Stimulated activated effector memory CD8-positive, alpha-beta T cell treated with anti-CD3 and anti-CD28 coated beads, Interleukin-12 subunit alpha, Interleukin-12 subunit beta, amount 100 ng/mL, for 72 hours (primary cell): ENCODE data around the gene CCNL2.

Experiments used
- ATAC-seq: fragments of 150-1000 bp; cut with Tn5 transposase; 2 replicates; pipeline ENCODE4 v1.10.0; 2021
- DNase-seq, 2 donors: peaks; one replicate each; pipeline ENCODE4 v3.0.0; 2021 to 2022; ENCODE audit warnings: low spot score in 2 of 2
- H3K27ac Mint-ChIP-seq: one replicate; pipeline ENCODE4 v1.8.0; 2022; ENCODE audit warnings: mild to moderate bottlenecking, mixed read lengths
- H3K36me3 Mint-ChIP-seq: one replicate; pipeline ENCODE4 v1.8.0; 2022; ENCODE audit warnings: mild to moderate bottlenecking, mixed read lengths
- H3K4me1 Mint-ChIP-seq: one replicate; pipeline ENCODE4 v1.8.0; 2022; ENCODE audit warnings: mixed read lengths
- H3K4me3 Mint-ChIP-seq: one replicate; pipeline ENCODE4 v1.8.0; 2022; ENCODE audit warnings: mild to moderate bottlenecking, mixed read lengths
- H3K9me3 Mint-ChIP-seq: one replicate; pipeline ENCODE4 v1.8.0; 2022; ENCODE audit warnings: mixed read lengths

The CCNL2 gene

DNA sequence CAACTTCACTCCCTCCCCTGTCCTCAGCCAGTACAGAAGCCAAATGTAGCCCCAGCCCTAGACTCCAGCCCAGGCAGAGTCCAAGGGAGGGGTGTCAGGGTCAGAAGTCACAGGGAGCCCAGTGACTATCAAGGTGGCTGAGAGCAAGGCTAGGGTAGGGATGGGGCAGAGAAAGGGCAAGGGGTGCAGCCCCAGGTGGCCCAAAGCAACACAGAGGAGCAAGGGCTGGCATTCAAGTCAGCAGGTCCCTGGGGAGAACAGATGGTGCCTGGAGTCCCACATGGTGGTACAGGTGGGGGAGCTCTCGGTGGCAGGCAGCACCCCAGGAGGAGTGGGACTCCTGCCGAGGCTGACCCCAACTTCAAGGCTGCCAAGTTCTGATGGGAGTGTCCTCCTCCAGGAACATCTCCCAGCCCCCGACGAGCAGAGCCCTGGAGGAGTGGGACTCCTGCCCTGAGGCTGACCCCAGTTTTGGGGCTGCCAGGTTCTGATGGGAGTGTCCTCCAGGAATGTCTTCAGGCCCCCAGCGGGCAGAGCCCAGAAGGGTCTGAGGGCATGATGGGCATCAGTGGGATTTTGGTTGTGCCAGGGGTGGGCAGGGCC lies 46.2 kb downstream of the CCNL2 start:
- ATAC-seq, result no peak
- Mint-ChIP-seq H3K4me1 (peaks cover 7% of the 10 kb centered on the region), H3K9me3 (no peaks in the 10 kb centered on the region), H3K4me3 (peak overlapping the region; percentile 61), H3K36me3 (no peaks in the 10 kb centered on the region), H3K27ac (no peak overlapping the region)
- no peak for DNase-seq

DNA sequence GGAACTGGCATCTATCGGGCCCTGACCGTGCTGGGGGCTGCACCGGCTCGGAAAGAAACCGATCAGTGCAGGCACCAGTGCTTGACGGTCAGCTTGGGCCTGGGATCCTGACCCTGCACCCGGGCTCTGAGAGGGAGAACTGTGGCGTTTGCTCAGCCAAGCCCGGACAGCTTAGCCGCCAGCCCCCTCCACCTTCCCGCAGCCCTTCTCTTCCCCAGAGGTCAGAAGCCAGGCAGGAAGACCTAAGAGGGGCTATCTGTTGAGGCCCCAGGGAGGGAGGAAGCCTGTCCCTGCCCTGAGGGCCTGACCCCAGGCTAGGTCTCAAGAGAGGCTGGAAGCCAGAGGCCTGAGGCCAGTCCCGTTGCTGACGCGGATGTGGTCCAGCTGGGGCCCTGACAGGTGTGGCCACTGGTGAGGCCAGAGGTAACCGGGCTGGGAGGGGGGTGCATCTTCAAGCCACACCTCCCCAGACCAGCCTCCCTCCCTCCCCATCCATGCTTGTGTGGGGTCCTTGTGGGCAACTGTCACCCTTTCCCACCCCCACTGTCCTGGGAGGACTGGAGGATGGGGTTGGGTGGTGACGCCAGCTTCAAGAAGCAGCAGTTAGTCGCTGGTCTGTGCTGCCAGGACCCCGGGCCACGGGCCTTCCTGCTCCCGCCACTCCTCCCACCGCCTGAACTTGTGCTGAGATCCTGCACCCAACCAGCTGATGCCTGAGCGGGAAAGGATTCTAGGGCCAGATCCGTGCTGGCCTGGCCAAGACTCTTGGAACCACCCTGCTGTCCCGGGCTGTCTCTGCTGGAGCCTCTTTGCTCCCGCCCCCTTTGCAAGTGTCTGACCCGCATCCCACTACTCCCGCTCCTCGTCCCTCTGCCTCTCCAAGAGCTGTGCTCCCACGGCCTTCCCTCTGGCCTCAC lies 47.4 kb downstream of the CCNL2 start:
- Mint-ChIP-seq H3K9me3 (no peaks in the 10 kb centered on the region), H3K4me1 (peaks cover 17% of the 10 kb centered on the region), H3K36me3 (no peaks in the 10 kb centered on the region), H3K4me3 (peak overlapping the region; percentile 61), H3K27ac (peak overlapping the region; percentile 29)
- ATAC-seq, result no peak
- DNase-seq, result no peak

DNA sequence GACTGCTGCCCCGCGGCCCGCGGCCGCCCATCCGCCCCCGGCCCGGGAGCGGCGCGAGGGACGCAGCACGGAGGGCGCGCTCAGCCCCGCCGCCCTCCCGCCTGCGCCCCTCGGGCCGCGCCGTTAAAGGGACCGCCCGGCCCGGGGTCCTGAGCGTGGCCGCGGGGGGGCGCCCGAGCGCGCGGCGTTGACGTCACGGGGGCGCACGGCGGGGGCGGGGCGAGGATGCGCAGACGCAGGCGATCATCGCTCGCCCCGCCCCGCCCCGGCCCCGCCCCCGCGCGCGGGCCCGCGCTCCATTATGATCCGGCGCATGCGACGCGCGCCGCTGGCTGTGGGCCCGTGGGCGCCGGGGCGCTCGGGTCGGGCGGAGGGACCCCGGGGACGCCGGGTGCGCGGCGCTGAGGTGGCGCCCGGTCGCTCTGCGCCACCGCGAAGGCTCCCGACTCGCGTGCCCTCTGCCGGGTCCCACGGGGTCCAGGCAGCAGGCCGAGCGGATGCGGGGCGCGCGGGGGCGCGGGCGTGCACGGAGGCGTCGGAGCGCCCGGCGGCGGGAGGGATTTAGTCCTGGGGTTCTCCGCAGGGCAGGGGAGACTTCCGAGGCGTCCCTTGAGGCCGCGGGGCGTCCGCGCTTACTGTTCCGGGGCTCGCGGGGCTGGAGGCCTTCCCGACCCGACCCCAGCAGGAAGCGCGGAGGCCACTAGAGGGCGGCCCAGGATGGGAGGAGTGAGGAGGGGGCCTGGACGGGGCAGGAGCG lies 49.7 kb downstream of the CCNL2 start, which contains the start of gene DVL1:
Gene DVL1 (minus strand): TSS at position 163 of the 757 bp plus-strand sequence. CDS start 353 bp downstream, outside the sequence.
- ATAC-seq (peak; percentile 79), DNase-seq (peak; percentile 84 to 85)
- peak within 1 kb of the TSS; percentile 71 for H3K4me3 Mint-ChIP-seq
- H3K27ac Mint-ChIP-seq, result no peak within 1 kb of the TSS
- H3K36me3 Mint-ChIP-seq, result no peaks in the 10 kb centered on the region
- H3K9me3 Mint-ChIP-seq, result no peaks in the 10 kb centered on the region
- peaks cover 24% of the 10 kb centered on the region for H3K4me1 Mint-ChIP-seq

DNA sequence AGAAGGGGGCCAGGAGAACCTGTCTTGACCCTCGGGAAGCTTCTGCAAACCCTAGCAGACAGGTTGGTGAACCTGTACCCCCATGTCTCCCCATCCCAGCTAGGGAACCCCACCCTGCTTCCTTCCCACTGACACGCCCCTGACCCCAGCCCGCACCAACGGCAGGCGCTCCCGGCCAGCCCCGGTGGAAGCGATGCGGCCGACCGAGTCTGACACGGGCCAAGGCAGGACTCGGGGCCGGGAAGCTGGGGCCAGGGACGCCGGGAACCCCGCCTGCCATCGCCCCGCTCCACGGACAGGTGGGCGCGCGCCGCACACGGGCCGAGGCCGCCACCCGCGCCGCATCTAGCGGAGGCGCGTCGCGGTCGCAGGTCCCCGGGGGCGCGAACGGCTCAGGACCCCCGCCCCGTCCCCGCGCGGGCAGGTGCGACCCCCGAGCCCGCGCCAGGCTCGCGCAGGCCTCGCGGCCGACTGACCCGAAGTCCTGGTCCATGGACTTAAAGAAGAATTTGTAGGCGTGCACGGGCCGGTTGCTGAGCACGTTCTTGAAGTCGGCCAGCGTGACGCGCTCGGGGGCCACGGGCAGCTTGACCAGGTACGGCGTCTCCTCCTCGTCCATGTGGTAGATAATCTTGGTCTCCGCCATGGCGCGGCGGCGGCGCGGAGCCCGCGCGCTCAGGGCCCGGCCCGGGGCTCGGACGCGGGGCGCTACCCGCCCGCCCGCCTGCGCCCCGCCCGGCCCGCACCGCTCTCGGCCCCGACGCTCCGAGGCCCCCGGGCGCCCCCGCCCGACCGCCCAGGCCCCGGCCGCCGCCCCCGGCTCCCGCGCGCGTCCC lies 50.5 kb downstream of the CCNL2 start:
- Mint-ChIP-seq H3K36me3 (no peaks in the 10 kb centered on the region), H3K4me3 (peak overlapping the region; percentile 71), H3K9me3 (no peaks in the 10 kb centered on the region), H3K27ac (no peak overlapping the region), H3K4me1 (peaks cover 24% of the 10 kb centered on the region)
- no peak for DNase-seq
- peak; percentile 47 for ATAC-seq

DNA sequence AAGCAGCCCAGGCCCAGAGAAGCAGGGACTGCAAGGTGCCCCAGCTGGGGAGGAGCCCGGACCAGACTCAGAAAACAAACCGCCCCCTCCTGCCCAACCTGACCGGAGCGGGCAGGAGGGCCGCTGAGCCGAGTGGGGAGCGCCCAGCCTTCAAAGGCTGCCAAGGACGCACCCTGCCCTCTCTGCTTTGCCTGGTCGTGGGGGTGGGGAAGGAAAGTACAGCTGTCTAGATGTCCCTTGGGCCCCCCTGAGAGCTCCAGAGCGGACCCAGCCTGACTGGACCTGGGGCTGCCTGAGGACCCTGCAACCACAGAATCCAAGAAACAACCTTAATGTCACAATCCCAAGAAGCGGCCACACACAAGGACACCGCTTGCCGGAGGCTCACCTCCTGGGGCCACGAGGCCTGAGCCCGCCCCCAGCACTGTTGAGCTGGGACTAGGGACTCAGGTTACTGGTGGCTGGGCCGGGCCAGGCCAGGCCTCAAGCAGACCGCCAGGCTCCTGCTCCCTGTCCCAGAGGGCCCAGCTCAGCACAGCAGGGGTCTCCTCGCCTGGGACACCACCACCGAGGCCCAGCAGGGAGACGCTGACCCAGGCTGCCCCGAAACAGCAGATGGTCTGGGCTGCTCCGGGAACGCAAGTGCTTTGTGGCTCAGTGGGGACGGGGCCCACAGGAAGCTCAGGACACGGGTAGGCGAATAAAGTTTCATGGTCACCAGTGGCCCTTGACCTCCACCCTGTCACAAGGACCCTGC lies 51.3 kb downstream of the CCNL2 start:
- no peaks in the 10 kb centered on the region for H3K9me3 Mint-ChIP-seq
- no peak overlapping the region for H3K27ac Mint-ChIP-seq
- peaks cover 24% of the 10 kb centered on the region for H3K4me1 Mint-ChIP-seq
- peak overlapping the region; percentile 71 for H3K4me3 Mint-ChIP-seq
- no peak for DNase-seq
- no peaks in the 10 kb centered on the region for H3K36me3 Mint-ChIP-seq
- ATAC-seq, result no peak

DNA sequence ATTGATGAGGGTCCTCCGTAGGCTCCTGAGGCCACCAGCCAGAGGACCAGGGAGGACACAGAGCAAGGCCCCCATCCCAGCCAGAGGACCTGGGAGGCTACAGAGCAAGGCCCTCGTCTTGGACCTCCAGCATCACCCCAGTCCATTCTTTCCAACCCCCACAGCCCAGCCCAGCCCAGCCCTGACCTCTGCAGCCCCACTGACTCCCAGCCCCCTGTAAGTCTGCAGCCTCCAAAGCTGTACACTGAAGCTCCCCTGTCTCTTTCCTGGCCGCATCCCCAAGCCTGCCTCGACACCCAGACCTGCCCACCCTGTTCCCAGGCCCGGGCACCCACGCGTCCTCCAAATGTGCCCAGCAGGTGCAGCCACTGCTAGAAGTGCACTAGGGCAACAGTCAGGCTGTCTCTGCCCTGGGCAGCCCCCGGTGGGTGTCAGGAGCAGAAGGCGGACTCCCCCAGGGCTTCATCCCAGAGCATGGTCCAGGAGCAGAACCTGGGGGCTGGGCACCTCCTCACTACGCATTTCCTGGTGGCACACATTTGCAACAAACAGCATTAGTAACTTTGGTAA lies 52.0 kb downstream of the CCNL2 start:
- no peak for DNase-seq
- peak overlapping the region; percentile 71 for H3K4me3 Mint-ChIP-seq
- peaks cover 19% of the 10 kb centered on the region for H3K4me1 Mint-ChIP-seq
- H3K9me3 Mint-ChIP-seq, result no peaks in the 10 kb centered on the region
- ATAC-seq, result no peak
- H3K27ac Mint-ChIP-seq, result no peak overlapping the region
- no peaks in the 10 kb centered on the region for H3K36me3 Mint-ChIP-seq

DNA sequence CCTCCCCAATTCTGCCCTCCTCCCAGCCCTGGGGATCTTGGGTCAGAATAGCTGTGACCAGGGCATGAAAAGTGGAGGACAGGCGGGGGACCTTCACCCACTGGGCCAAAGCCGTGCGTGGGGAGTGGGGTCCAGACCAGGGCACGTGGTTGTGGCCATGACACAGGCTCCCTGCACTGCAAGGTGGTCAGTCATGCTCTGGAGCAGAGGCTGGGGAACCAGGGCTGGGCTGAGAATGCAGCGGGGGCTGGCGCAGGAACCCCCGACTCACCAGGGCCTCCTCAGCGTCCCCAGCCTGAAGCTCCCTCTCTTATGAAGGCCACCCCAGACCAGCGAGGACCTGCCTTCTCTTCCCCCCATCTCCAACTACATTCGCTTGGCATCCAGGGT lies 52.6 kb downstream of the CCNL2 start:
- no peak for DNase-seq
- no peak for ATAC-seq
- Mint-ChIP-seq H3K4me1 (peaks cover 16% of the 10 kb centered on the region), H3K36me3 (no peaks in the 10 kb centered on the region), H3K9me3 (no peaks in the 10 kb centered on the region), H3K27ac (no peak overlapping the region), H3K4me3 (peak overlapping the region; percentile 71)

DNA sequence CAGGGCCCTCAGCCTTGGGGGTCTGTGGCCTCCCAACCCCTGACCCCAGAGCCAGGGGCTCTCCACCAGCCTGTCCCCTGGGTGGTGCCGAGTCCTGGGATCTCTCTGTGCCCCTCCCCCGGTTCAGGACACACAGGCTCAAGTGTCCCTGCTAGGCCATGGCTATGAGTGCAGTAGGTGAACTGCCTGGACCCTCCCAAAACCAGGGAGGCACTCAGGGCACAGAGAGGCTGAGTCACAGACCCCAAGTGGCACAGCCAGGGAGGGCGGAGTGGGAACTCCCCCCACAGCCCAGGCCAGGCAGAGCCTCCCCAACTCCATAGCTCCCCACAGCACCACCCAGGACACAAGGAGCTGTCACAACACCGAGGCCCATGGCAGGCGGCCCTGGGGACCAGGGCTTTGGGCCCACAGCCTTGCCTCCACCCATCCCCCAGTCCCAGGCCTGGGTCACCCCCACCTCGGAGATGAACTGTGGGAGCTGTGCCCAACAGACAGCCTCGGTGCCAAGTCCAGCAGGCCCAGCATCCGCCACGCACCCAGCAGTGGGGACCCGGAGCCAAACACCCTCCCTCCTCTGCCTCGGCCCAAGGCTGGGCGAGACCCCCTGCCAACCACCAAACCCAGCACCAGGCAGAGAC lies 53.2 kb downstream of the CCNL2 start:
- Mint-ChIP-seq H3K27ac (no peak overlapping the region), H3K4me1 (peaks cover 21% of the 10 kb centered on the region), H3K9me3 (no peaks in the 10 kb centered on the region), H3K36me3 (no peaks in the 10 kb centered on the region), H3K4me3 (no peak overlapping the region)
- ATAC-seq (no peak), DNase-seq (no peak)

DNA sequence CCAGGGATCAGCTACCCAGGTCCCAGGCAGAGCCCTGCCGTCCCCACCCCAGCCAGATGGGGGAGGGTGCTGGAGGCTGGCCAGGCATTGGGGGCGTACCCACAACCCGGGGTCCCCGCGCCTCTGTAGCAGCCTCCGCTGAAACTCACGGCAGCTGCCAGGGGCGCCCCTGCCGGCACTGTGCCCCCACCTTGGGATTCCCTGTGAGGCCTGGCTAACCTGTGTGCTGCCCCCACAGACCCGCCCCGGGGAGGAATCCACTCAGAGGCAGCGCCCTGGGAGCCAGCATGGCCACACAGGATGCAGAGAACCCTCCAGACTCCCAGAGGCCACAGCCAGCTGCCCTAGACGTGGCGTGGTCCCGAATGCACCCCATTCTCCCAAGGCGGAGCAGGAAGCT lies 53.8 kb downstream of the CCNL2 start:
- no peak for DNase-seq
- Mint-ChIP-seq H3K4me1 (peaks cover 23% of the 10 kb centered on the region), H3K36me3 (no peaks in the 10 kb centered on the region), H3K4me3 (no peak overlapping the region), H3K9me3 (no peaks in the 10 kb centered on the region), H3K27ac (peak overlapping the region; percentile 74)
- ATAC-seq, result no peak

DNA sequence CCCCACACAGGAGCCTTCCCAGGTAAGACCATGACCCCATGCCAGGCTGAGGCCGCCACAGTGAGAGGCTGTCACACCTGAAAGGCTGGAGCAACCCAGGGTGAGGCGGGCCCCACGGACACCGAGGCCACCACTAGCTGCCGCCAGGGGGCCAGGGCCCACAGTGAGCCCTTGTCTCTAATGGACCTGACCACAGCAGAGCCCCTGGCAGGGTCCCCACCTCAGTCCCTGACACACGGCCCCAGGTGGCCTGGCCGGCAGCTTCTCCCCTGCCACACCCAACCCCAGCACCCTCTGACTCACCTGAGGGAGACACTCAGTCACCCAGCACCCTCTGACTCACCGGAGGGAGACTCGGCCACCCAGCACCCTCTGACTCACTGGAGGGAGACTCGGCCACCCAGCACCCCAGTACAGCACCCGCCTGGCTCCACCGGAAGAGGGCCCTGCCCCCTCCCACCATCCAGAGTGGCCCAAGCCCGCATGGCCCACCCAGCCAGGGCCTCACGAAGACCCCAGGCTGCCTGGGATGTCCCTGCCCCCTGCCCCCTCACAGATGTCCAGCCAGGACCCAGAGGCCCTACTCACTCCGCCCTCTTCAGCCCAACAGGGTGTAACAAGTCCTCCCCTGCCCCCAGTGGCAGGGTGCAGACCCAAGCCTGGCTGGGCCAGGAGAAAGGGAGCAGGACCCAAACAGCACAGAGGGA lies 54.3 kb downstream of the CCNL2 start:
- Mint-ChIP-seq H3K9me3 (no peaks in the 10 kb centered on the region), H3K27ac (peak overlapping the region; percentile 74), H3K36me3 (no peaks in the 10 kb centered on the region), H3K4me1 (peaks cover 23% of the 10 kb centered on the region), H3K4me3 (no peak overlapping the region)
- no peak for DNase-seq
- ATAC-seq, result peak; percentile 76

DNA sequence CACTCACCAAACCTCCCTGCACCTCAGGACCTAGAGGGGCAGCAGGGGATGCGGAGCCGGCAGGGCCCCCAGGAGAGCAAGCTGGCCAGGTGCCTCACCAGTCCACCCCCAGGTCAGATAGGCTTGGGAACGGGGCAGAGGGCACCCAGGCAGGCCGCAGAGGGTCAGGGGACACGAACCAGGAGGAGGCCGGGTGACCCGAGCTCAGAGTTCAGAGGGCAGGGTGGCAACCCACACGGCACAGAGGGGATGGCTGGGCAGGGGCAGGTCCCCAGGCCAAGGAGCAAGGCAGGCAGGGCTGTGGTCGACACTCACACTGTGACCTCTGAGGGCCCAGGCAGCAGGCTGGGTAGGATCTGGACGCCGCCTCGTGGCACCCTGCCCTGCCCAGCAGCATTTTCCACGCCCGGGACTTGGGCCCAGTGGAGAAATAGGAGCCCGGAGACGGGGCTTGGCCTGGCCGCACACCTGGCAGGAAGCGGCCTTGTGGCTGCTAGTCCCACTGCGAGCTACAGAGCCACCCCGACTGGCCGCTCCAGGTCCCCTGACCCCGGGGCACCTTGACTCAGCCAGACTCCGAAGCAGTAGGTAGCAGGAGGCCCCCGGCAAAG lies 55.2 kb downstream of the CCNL2 start:
- H3K4me3 Mint-ChIP-seq, result no peak overlapping the region
- H3K4me1 Mint-ChIP-seq, result peaks cover 23% of the 10 kb centered on the region
- DNase-seq (no peak), ATAC-seq (no peak)
- H3K9me3 Mint-ChIP-seq, result no peaks in the 10 kb centered on the region
- peak overlapping the region; percentile 74 for H3K27ac Mint-ChIP-seq
- no peaks in the 10 kb centered on the region for H3K36me3 Mint-ChIP-seq

DNA sequence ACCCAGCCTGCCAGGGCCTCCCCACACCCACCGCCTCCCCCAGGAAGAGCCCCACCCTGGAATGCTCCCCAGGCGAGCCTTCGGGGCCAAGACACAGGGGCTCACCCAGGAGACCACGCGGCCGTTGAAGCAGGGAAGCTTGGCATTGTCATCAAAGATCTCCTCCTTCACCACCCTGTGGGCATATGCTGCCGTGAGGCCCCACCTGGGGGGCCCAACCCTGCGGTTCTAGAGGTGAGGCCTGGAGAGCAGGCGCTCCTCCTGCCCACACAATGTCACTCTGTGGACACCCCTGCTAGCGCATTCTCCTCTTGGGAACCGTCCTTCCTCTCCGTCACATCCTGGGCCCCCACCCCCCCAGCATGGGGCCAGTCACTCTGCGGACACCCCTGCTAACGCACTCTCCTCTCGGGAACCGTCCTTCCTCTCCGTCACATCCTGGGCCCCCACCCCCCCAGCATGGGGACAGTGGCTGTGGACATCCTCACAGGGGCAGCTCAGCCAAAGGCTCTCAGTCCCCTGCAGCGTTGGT lies 56.5 kb downstream of the CCNL2 start:
- H3K4me3 Mint-ChIP-seq, result no peak overlapping the region
- H3K9me3 Mint-ChIP-seq, result no peaks in the 10 kb centered on the region
- DNase-seq (no peak), ATAC-seq (no peak)
- peaks cover 23% of the 10 kb centered on the region for H3K4me1 Mint-ChIP-seq
- no peaks in the 10 kb centered on the region for H3K36me3 Mint-ChIP-seq
- H3K27ac Mint-ChIP-seq, result peak overlapping the region; percentile 74
